Erythroblast (primary cell): ENCODE measurements around the gene NCR3LG1.

Source experiments
- GATA1 ChIP-seq: IDR thresholded peaks from 2 replicates; pipeline ENCODE4 v1.6.1; 2011; ENCODE audit warnings: low read depth, mild to moderate bottlenecking, control low read depth, low read length, moderate library complexity
- POLR2A ChIP-seq: IDR thresholded peaks from 2 replicates; pipeline ENCODE4 v1.6.1; 2011; ENCODE audit warnings: mild to moderate bottlenecking, low read length

GRCh38 chr11:17314232-17314547 is 37.4 kb upstream of the NCR3LG1 start:
- TF ChIP-seq POLR2A, result no peak
- no peak for TF ChIP-seq GATA1
